PC-3 (cell line): Measurements from ENCODE around the gene TARBP1.

ENCODE experiments used
- EZH2 ChIP-seq: fragments of 300-600 bp; sonication (generic); IDR thresholded peaks from one replicate; pipeline ENCODE4 v1.6.1; 2017; ENCODE audit warnings: antibody characterized with exemption, mild to moderate bottlenecking, low read length; ENCODE audit not compliant: unreplicated experiment
- TF ChIP-seq, protein P1 (sequence below): fragments of 300-600 bp; sonication (generic); conservative IDR thresholded peaks from 2 replicates; pipeline ENCODE4 v1.5.1; 2017; ENCODE audit warnings: antibody characterized with exemption, low read depth, mild to moderate bottlenecking, low read length

GRCh38 chr1:234406871-234407270, 72.1 kb downstream of the TARBP1 start:
- TF ChIP-seq EZH2, result no peak
- TF ChIP-seq, protein P1, sequence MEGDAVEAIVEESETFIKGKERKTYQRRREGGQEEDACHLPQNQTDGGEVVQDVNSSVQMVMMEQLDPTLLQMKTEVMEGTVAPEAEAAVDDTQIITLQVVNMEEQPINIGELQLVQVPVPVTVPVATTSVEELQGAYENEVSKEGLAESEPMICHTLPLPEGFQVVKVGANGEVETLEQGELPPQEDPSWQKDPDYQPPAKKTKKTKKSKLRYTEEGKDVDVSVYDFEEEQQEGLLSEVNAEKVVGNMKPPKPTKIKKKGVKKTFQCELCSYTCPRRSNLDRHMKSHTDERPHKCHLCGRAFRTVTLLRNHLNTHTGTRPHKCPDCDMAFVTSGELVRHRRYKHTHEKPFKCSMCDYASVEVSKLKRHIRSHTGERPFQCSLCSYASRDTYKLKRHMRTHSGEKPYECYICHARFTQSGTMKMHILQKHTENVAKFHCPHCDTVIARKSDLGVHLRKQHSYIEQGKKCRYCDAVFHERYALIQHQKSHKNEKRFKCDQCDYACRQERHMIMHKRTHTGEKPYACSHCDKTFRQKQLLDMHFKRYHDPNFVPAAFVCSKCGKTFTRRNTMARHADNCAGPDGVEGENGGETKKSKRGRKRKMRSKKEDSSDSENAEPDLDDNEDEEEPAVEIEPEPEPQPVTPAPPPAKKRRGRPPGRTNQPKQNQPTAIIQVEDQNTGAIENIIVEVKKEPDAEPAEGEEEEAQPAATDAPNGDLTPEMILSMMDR, result no peak
